HG03196 (cell line): ENCODE data around the gene RAB13.
A peak's percentile ranks its signal among the peaks of the same experiment; 100 is the strongest.
"Not testable (repeated sequence)": the region's sequence is repeated elsewhere in the genome, so short reads cannot be mapped to it uniquely, and the experiment has no call there.

Source experiments
- ATAC-seq: cut with Tn5 transposase; IDR thresholded peaks from one replicate; pipeline ENCODE4 v1.9.1; 2021; ENCODE audit not compliant: unreplicated experiment

RAB13 gene

GRCh38 chr1:153985941-153986761 is at the start of gene RAB13:
RAB13 (minus strand) TSS chr1:153986339; CDS start chr1:153986236, 103 bp downstream.
- ATAC-seq: no peak

- not testable (repeated sequence) for ATAC-seq
These were observed 47.6 kb upstream of the RAB13 start for GRCh38 chr1:154033697-154034096.

GRCh38 chr1:154019940-154020339 is 33.8 kb upstream of the RAB13 start:
- no peak for ATAC-seq

GRCh38 chr1:154019269-154019668 is 33.1 kb upstream of the RAB13 start:
- no peak for ATAC-seq

GRCh38 chr1:154014154-154014907 is 28.2 kb upstream of the RAB13 start:
- ATAC-seq: no peak

- ATAC-seq: not testable (repeated sequence)
These were observed 26.4 kb upstream of the RAB13 start for GRCh38 chr1:154012543-154012942.

GRCh38 chr1:154012129-154012528 is 26.0 kb upstream of the RAB13 start:
- no peak for ATAC-seq

- ATAC-seq: no peak
These were observed 20.0 kb upstream of the RAB13 start for GRCh38 chr1:154006136-154006535.

GRCh38 chr1:154000420-154000819 is 14.3 kb upstream of the RAB13 start:
- no peak for ATAC-seq

GRCh38 chr1:153996882-153997281 is 10.7 kb upstream of the RAB13 start:
- ATAC-seq: not testable (repeated sequence)

- ATAC-seq: no peak
These were observed 9.5 kb upstream of the RAB13 start for GRCh38 chr1:153995640-153996039.

GRCh38 chr1:153995202-153995601 is 9.1 kb upstream of the RAB13 start:
- ATAC-seq: no peak

GRCh38 chr1:153991806-153992205 is 5.7 kb upstream of the RAB13 start:
- ATAC-seq: no peak

- ATAC-seq: no peak
These were observed 5.1 kb upstream of the RAB13 start for GRCh38 chr1:153991151-153991630.

GRCh38 chr1:153990468-153991150 is 4.5 kb upstream of the RAB13 start, which contains the start of gene RPS27:
RPS27 (plus strand) TSS chr1:153990762; CDS start chr1:153990797, 35 bp downstream.
- peak; percentile 76 for ATAC-seq

- ATAC-seq: no peak
These were observed 1.5 kb upstream of the RAB13 start for GRCh38 chr1:153987621-153988020.

GRCh38 chr1:153985341-153985912 is 712 bp downstream of the RAB13 start:
- no peak for ATAC-seq

GRCh38 chr1:153984123-153984894 is 1.8 kb downstream of the RAB13 start:
- no peak for ATAC-seq

GRCh38 chr1:153981735-153982134 is 4.4 kb downstream of the RAB13 start:
- not testable (repeated sequence) for ATAC-seq

GRCh38 chr1:153979091-153979490 is 7.0 kb downstream of the RAB13 start:
- ATAC-seq: not testable (repeated sequence)
